NCI-H2107 treated with DMSO at 0.1 percent for 48 hours (cell line): ENCODE data around the gene DCTN1.
"Not testable (repeated sequence)": the region's sequence is repeated elsewhere in the genome, so short reads cannot be mapped to it uniquely, and the experiment has no call there.

Experiments used
- DNase-seq: peaks from one replicate; lab custom pipeline; 2025; ENCODE audit not compliant: unreplicated experiment; lab: John Stamatoyannopoulos, UW

The DCTN1 gene

DNA sequence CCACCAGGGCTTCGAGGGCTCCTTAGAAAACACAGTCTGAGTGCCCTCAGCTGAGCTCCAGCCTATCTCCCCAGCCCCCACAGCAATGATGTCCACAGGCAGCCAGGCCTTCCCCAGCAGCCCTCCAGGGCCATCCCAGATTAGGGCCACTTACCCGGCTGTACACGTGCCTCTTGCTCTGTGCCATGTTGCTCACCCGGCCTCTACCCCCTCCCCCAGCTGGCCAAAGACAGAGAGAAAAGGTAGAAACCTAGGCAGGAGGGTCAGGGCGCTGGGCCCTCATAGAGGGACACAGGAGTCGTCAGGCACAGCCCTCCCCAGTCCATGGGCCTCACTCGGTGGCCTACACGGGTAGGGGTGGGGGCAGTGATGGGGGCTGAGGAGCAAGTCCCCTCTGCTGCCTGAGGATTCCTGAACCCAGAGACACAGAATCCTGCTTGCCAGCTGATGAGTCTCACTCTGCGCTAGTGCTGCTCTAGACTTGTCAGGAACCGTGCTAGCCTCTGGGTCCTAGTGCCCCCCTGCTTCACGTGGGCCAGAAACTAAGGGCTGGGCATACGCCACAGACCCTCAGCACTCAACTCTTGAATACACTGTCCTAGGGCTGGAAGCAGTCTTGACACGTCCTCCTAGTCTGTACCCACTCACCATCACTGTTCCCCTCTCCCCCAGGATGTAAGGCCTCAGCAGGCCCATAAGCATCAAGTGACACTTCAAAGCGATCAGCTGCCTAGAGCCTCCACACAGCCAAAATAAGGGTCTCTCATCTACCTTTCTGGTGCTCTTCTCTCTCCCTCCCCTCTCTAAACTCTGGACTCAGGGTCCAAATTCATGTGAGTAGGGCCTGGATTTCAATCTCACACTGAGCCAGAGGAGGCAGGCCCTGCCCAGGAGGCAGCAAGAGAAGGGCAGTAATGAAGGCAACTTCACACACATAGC is at the start of gene DCTN1:
Gene DCTN1 (minus strand): TSS at position 461 of the 939 bp plus-strand sequence. CDS start 274 bp downstream, at position 187.
- no peak for DNase-seq

GRCh38 chr2:74428675-74429074 is 48.6 kb upstream of the DCTN1 start:
- no peak for DNase-seq

DNA sequence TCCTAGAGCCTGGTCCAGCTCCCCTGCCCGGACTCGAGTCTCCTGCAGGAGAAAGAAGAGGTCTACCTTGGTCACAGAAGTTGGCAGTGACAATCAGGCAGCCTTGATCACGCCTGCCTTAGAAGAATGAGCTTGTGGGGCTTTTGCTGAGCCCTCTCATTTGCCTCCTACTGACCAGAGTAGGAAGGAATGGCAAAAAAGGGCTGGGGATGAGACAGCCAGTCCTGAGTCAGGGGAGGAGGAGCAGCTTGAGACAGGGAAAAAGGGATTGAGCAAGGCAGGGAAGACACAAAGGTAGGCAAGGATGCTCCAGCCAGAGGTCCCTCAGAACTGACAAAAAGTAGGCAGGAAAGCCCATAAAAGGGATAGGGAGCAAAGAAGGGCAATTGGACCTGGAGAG is 47.4 kb upstream of the DCTN1 start:
- no peak for DNase-seq

DNA sequence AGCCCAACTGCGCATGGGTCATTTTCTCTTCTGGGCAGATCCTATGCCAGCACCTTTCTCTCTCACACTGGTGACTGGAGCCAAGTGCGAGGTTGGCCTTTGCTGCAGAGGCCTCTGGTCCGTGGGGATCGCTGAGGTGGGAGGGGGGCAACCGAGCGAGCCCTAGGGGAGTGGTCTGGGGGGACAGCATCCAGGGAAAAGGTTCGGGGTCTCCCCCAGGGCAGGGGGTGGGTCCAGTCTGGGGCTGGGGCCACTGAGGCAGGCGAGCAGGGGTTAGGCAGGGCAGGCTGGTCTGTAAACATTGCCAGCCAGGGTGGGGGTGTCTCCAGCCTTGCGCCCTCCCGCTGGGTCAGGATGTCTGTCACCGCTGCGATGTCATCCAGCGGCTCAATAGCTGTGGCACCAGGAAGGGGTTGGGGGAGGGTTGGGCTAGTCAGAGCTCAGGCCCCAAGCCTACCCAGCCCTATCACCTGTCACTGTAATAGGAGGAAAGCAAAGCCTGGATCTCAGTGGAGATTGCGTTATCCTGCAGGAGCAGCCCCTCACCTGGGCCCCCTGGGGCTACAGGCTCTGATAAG is 46.2 kb upstream of the DCTN1 start:
- DNase-seq = no peak

DNA sequence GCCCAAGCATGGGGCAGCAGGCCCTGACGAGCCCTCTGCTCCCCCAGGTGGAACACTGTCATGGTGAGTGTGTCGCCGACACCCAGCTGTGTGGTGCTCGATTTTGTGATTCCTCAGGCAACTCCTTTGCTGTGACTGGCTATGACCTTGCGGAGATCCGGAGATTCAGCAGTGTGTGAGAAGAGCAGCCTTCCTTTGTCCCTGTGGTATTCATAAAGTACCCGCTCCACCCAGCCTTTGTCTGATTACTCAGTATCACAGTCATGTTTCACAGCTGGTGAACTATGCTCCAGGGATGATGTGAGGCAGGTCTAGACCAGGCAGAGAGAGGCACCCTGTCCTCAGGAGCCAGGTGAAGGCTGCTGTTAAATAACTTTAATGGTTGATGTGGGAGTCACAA is 45.4 kb upstream of the DCTN1 start:
- DNase-seq = no peak

DNA sequence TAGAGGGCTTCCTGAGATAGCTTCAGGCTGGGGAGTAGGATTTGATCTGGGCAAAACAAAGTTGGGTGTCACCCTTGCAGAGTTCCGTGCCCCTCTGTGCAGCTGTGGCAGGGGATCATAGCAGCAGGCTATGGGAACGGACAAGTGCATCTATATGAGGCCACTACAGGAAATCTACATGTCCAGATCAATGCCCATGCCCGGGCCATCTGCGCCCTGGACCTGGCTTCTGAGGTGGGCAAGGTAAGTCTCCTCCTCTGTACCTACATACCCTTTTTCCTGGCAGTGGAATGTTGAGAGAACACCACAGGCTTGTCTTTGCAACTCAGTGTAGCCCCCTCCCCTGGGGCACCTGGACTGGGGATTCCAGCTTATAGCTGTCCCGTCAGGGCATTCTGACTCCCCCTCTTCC is 44.9 kb upstream of the DCTN1 start:
- DNase-seq = no peak

- no peak for DNase-seq
Observed at GRCh38 chr2:74424139-74424992, 44.3 kb upstream of the DCTN1 start.

DNA sequence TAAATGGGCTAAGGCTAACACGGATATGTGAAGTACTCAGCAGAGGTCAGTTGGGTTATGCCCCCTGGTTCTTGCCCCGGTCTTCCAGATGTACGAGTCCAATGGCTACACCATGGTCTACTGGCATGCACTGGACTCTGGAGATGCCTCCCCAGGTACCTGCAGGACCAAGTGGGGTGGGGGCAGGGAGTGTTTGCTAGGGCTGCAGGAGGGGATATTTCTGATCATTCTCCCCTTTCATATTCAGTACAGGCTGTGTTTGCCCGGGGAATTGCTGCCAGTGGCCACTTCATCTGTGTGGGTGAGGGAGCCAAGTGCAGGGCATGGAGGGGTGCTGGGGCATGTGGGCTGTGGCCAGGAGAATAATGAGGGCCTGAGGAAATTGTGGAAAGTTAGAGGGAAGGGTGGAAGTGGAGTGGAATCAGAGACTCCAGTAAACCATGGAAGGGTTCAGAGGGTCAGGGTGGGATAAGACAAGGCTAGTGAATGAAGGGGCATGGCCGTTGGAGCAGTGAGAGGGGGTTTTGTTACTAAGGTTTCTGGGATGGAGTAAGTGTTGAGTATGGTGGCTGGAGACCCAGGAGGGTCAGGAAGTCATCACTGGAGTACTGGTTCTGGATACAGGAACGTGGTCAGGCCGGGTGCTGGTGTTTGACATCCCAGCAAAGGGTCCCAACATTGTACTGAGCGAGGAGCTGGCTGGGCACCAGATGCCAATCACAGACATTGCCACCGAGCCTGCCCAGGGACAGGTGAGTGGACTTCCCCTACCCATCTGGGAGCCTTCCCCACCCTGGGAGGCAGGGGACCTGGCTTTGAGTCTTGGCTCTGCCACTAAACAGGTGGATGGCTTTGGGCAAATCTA is 43.4 kb upstream of the DCTN1 start:
- no peak for DNase-seq

DNA sequence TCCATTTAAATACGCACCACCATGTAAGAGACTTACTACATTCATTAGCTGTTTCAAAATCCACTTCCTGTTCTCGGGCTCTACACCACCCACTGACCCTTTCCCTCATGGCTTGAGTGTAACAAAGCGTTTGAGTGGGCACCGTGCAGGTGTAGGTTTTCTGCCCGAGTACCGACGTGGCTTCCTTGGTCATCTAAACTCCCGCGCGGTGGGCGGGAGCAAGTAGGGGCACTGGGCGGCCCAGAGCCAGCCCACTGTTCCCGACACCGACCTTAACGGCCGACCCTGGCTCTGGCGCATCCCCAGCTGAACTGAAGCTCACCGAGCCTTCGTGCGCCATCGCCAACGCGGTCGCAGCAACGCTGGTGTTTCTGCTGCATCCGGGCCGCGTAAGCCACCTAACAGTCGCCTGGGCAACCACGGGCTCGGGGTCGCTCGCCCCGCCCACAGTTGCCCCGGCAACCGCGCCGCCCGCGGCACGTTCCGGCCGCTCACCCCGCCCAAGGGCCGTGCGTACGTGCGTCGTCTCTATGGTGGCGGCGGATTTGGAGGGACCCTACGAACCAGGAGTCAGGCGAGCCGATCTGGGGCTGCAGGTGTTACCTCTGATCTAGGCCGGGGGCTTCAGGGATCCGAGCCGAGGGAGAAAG is 41.2 kb upstream of the DCTN1 start, which contains the start of the genes C2orf81 and WDR54:
Gene C2orf81 (minus strand): TSS at position 399 of the 650 bp plus-strand sequence. CDS start 59 bp downstream, at position 340.
Gene WDR54 (plus strand): TSS at position 510 of the 650 bp plus-strand sequence. CDS start 424 bp downstream, outside the sequence.
- peak; percentile 72 for DNase-seq

- DNase-seq = not testable (repeated sequence)
Observed at GRCh38 chr2:74420443-74421103, 40.5 kb upstream of the DCTN1 start.

- DNase-seq = no peak
Observed at GRCh38 chr2:74420006-74420405, 39.9 kb upstream of the DCTN1 start.

- DNase-seq = no peak
Observed at GRCh38 chr2:74419345-74419744, 39.2 kb upstream of the DCTN1 start.

DNA sequence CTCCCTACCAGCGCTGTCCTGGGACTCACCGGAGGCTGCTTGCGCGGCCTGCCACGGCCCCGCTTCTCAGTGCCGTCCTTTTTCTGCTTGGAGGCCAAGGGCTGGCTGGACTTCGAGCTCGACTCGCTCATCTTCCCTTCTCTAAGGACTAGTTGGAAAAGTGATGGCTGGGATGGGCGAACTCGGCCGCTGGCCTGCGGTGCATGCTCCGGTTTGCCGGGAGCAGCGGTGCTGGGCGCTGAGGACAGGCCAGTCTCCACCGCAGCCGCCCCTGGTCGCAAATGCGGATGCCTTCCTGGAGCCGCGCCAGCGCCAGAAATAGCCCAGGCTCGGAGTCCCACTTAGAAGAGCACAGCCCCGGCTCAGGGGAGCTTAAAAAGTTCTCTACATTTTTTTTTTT is 38.2 kb upstream of the DCTN1 start:
- DNase-seq = no peak

- DNase-seq = no peak
Observed at GRCh38 chr2:74417763-74418162, 37.7 kb upstream of the DCTN1 start.

- no peak for DNase-seq
Observed at GRCh38 chr2:74417197-74417596, 37.1 kb upstream of the DCTN1 start.

DNA sequence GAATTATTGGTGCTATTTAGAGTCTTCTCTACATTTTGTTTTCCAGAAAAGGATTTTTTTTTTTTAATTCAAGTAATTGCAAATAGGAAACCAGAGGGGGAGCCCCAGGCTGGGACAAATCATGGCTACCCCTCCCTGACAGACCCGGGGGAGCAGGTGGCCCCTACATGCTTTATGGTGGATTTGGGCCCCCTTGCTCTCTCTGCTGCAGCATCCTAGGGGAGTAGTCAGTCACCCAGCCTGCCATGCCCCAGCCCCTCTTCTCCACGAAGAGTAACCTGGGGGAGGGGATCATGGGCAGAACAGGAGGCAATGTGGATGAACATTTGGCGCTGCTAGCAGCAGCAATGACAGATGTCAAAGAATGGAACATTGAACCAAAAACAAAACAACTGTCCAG is 36.7 kb upstream of the DCTN1 start:
- no peak for DNase-seq

- DNase-seq = no peak
Observed at GRCh38 chr2:74415762-74416395, 35.8 kb upstream of the DCTN1 start.

DNA sequence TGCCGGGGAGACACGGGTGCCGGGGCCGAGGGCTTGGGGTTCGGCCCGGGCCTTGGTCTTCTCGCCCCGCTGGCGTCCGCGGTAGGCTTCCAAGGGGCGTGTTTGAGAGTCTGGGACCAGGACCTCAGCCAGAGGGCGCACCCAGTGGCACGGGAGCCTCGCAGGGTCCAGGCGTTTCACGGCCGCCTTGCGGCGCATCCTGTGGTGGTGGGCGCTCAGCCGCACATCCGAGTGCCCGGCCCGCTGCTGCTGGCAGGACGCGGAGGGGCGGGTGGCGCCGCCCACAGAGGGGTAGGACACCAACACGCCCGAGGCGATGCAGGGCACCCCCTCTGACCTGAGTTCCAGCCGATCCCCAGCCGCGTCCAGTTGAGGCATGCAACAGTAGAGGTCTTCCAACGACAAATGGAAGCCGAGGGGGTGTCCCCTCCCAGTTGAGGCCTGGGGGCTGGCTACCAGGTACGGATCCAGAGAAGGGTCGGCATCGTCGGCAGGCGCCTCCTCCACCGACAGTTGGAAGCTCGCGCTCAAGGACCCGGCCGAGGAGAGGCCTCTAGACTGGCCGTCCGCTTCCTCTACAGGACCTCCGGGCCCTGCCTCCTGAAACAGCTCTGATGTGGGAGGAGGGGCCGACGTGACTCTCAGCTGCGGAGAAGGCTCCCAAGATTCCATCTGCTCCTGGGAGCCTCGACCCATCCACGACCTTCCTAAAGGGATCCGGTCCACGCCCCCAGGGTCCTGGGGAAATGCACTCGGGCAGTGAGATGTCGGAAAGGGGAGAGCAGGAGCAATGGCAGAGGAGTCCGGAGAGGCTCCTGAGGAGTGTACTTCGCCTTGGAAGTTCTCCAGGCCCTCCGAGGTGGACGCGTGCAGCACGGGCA is 35.0 kb upstream of the DCTN1 start:
- no peak for DNase-seq
